Mesenchymal stem cell (in vitro differentiated cells and primary cell): Measurements from ENCODE around the gene KIF26B.

ENCODE experiments used
- DNase-seq: peaks from one replicate; pipeline ENCODE4 v3.0.0-alpha.2; 2013
- H2AFZ ChIP-seq: one replicate; pipeline ENCODE4 v1.6.1; 2013; ENCODE audit warnings: low read depth, mild to moderate bottlenecking, control low read depth, inconsistent platforms, low read length, moderate library complexity
- H2AK5ac ChIP-seq: 2 replicates; pipeline ENCODE4 v1.6.1; 2013; ENCODE audit warnings: low read length, moderate library complexity, mild to moderate bottlenecking, inconsistent platforms; ENCODE audit not compliant: severe bottlenecking
- H2BK120ac ChIP-seq: one replicate; pipeline ENCODE4 v1.6.1; 2013; ENCODE audit warnings: low read depth, mild to moderate bottlenecking, inconsistent platforms, low read length, moderate library complexity
- H2BK12ac ChIP-seq, 2 experiments: one replicate each; pipeline ENCODE4 v1.6.1; 2013; ENCODE audit warnings: inconsistent platforms in 2 of 2, low read length in 2 of 2, mild to moderate bottlenecking in 2 of 2, moderate library complexity in 2 of 2, control low read depth in 1 of 2
- H2BK15ac ChIP-seq: one replicate; pipeline ENCODE4 v1.6.1; 2013; ENCODE audit warnings: mild to moderate bottlenecking, low read depth, inconsistent platforms; ENCODE audit not compliant: poor library complexity, severe bottlenecking
- H2BK5ac ChIP-seq: 2 replicates; pipeline ENCODE4 v1.6.1; 2013; ENCODE audit warnings: low read depth, mild to moderate bottlenecking, low read length, control low read depth, inconsistent platforms; ENCODE audit not compliant: poor library complexity, severe bottlenecking
- H3K14ac ChIP-seq, 2 experiments: one replicate each; pipeline ENCODE4 v1.6.1; 2013; ENCODE audit warnings: inconsistent platforms in 2 of 2, low read length in 2 of 2, control low read depth in 1 of 2, mild to moderate bottlenecking in 1 of 2, moderate library complexity in 1 of 2
- H3K18ac ChIP-seq, 2 experiments: one replicate each; pipeline ENCODE4 v1.6.1; 2013; ENCODE audit warnings: inconsistent platforms in 2 of 2, low read length in 2 of 2, control low read depth in 1 of 2, low read depth in 1 of 2, mild to moderate bottlenecking in 1 of 2
- H3K23ac ChIP-seq, 2 experiments: one replicate each; pipeline ENCODE4 v1.6.1; 2013; ENCODE audit warnings: inconsistent platforms in 2 of 2, low read length in 2 of 2, mild to moderate bottlenecking in 2 of 2, moderate library complexity in 2 of 2, control low read depth in 1 of 2
- H3K27ac ChIP-seq: 2 replicates; pipeline ENCODE4 v1.5.1; 2013; ENCODE audit warnings: mild to moderate bottlenecking, moderate library complexity, low read length, control low read depth, inconsistent platforms; ENCODE audit not compliant: poor library complexity, severe bottlenecking
- H3K27me3 ChIP-seq, 2 experiments: 2 replicates each; pipeline versions ENCODE4 v1.6.1 to v1.7.0; 2013; ENCODE audit warnings: low read length in 2 of 2, mild to moderate bottlenecking in 2 of 2, moderate library complexity in 2 of 2, control low read depth in 1 of 2, inconsistent platforms in 1 of 2; ENCODE audit not compliant: control insufficient read depth in 1 of 2, insufficient read depth in 1 of 2
- H3K36me3 ChIP-seq, 2 experiments: 2 replicates each; pipeline versions ENCODE4 v1.6.1 to v1.7.0; 2013; ENCODE audit warnings: low read length in 2 of 2, control low read depth in 1 of 2, inconsistent platforms in 1 of 2, low read depth in 1 of 2, mild to moderate bottlenecking in 1 of 2; ENCODE audit not compliant: insufficient read depth in 2 of 2, control insufficient read depth in 1 of 2
- H3K4ac ChIP-seq, 2 experiments: one replicate each; pipeline ENCODE4 v1.6.1; 2013; ENCODE audit warnings: inconsistent platforms in 2 of 2, low read length in 2 of 2, mild to moderate bottlenecking in 2 of 2, moderate library complexity in 2 of 2, control low read depth in 1 of 2, low read depth in 1 of 2
- H3K4me1 ChIP-seq: 2 replicates; pipeline ENCODE4 v1.6.1; 2013; ENCODE audit warnings: low read depth, low read length, control low read depth; ENCODE audit not compliant: control insufficient read depth, insufficient read depth
- H3K4me2 ChIP-seq: 2 replicates; pipeline ENCODE4 v1.6.1; 2013; ENCODE audit warnings: low read length, mild to moderate bottlenecking, inconsistent platforms; ENCODE audit not compliant: poor library complexity, severe bottlenecking
- H3K4me3 ChIP-seq, 2 experiments: 2 replicates each; pipeline versions ENCODE4 v1.5.1 to v1.7.0; 2013; ENCODE audit warnings: low read length in 2 of 2, mild to moderate bottlenecking in 2 of 2, control low read depth in 1 of 2, low read depth in 1 of 2; ENCODE audit not compliant: insufficient read depth in 1 of 2
- H3K79me1 ChIP-seq: replicated peaks from 2 replicates; pipeline ENCODE4 v1.6.1; 2013; ENCODE audit warnings: mild to moderate bottlenecking, control low read depth, low read length, inconsistent platforms; ENCODE audit not compliant: poor library complexity, severe bottlenecking
- H3K9ac ChIP-seq: 2 replicates; pipeline ENCODE4 v1.7.0; 2013; ENCODE audit warnings: mild to moderate bottlenecking, low read length, moderate library complexity
- H3K9me3 ChIP-seq: 2 replicates; pipeline ENCODE4 v1.7.0; 2013; ENCODE audit warnings: mild to moderate bottlenecking, low read length; ENCODE audit not compliant: control insufficient read depth
- H4K8ac ChIP-seq: one replicate; pipeline ENCODE4 v1.6.1; 2013; ENCODE audit warnings: inconsistent platforms, mild to moderate bottlenecking, low read length, moderate library complexity
- H4K91ac ChIP-seq: one replicate; pipeline ENCODE4 v1.6.1; 2013; ENCODE audit warnings: mild to moderate bottlenecking, low read length, inconsistent platforms
- WGBS: methylation state at CpG from one replicate; pipeline ENCODE4 v1.1.7; 2013; ENCODE audit warnings: mixed read lengths; 5-methylcytosine and 5-hydroxymethylcytosine counted together

Gene KIF26B

DNA sequence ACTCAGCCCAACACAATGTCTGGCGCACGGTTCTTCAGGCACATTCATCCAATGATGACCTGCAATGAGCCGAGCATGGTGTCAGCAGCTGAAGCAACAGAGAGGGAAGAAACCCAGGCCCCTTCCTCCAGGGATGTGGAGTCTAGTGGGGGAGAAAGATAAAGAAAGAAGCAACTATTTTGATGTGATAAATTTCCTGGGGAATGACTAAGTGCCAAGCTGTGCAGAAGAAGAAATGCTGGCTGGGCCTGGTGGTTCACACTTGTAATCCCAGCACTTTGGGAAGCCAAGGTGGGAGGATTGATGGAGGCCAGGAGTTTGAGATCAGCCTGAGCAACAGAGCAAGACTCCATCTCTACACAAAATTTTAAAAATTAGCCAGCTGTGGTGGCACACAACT lies 561.8 kb downstream of the KIF26B start:
- Histone ChIP-seq H3K27me3 (peaks cover 0 to under 1% of the 10 kb centered on the region in 2 experiments), H3K79me1 (no peaks in the 10 kb centered on the region), H3K4me2 (no peak overlapping the region), H3K27ac (no peak overlapping the region), H3K4ac (no peak overlapping the region), H2AFZ (no peak overlapping the region), H2BK5ac (no peak overlapping the region), H3K4me1 (peaks cover 10% of the 10 kb centered on the region), H4K8ac (no peak overlapping the region), H3K18ac (no peak overlapping the region), H3K14ac (no peak overlapping the region), H3K36me3 (no peaks in the 10 kb centered on the region), H3K9ac (peak overlapping the region; percentile 21), H2BK15ac (no peak overlapping the region), H3K23ac (no peak overlapping the region), H4K91ac (no peak overlapping the region), H3K9me3 (no peaks in the 10 kb centered on the region), H2BK12ac (no peak overlapping the region), H2AK5ac (no peak overlapping the region), H3K4me3 (no peak overlapping the region), H2BK120ac (no peak overlapping the region)
- DNase-seq: no peak
- 92% methylated on average over 3 of the region's 3 CpGs for WGBS

GRCh38 chr1:245717611-245718010 lies 562.8 kb downstream of the KIF26B start:
- WGBS: 88% methylated on average over 2 of the region's 3 CpGs
- no peak for DNase-seq
- H4K91ac ChIP-seq: no peak overlapping the region

GRCh38 chr1:245718123-245718522 lies 563.3 kb downstream of the KIF26B start:
- Histone ChIP-seq H2AK5ac (no peak overlapping the region), H4K8ac (no peak overlapping the region), H3K4me3 (no peak overlapping the region), H3K23ac (no peak overlapping the region), H3K36me3 (no peaks in the 10 kb centered on the region), H2BK5ac (no peak overlapping the region), H3K4me1 (peaks cover 10% of the 10 kb centered on the region), H3K79me1 (no peaks in the 10 kb centered on the region), H4K91ac (no peak overlapping the region), H2BK120ac (no peak overlapping the region), H3K9ac (no peak overlapping the region), H3K18ac (no peak overlapping the region), H3K4ac (no peak overlapping the region), H3K14ac (no peak overlapping the region), H3K9me3 (no peaks in the 10 kb centered on the region), H2BK12ac (no peak overlapping the region), H3K27me3 (peaks cover 0 to 4% of the 10 kb centered on the region in 2 experiments), H3K4me2 (no peak overlapping the region), H3K27ac (no peak overlapping the region), H2AFZ (no peak overlapping the region), H2BK15ac (no peak overlapping the region)
- 92% methylated on average over 3 of the region's 3 CpGs for WGBS
- DNase-seq: no peak

More at GRCh38 chr1:245717611-245718010, 562.8 kb downstream of the KIF26B start:
- H3K4me3 ChIP-seq: no peak overlapping the region
- H3K9me3 ChIP-seq: no peaks in the 10 kb centered on the region
- peaks cover 10% of the 10 kb centered on the region for H3K4me1 ChIP-seq
- no peaks in the 10 kb centered on the region for H3K79me1 ChIP-seq
- H3K9ac ChIP-seq: no peak overlapping the region
- no peak overlapping the region for H4K8ac ChIP-seq
- no peak overlapping the region for H2BK12ac ChIP-seq
- H2AK5ac ChIP-seq: no peak overlapping the region
- H3K23ac ChIP-seq: no peak overlapping the region
- H2AFZ ChIP-seq: no peak overlapping the region
- H2BK15ac ChIP-seq: no peak overlapping the region
- H3K4ac ChIP-seq: no peak overlapping the region
- no peak overlapping the region for H2BK5ac ChIP-seq
- no peak overlapping the region for H3K4me2 ChIP-seq
- peaks cover 0 to 4% of the 10 kb centered on the region in 2 experiments for H3K27me3 ChIP-seq
- no peak overlapping the region for H3K27ac ChIP-seq
- no peak overlapping the region for H2BK120ac ChIP-seq
- H3K18ac ChIP-seq: no peak overlapping the region
- H3K14ac ChIP-seq: no peak overlapping the region
- no peaks in the 10 kb centered on the region for H3K36me3 ChIP-seq

DNA sequence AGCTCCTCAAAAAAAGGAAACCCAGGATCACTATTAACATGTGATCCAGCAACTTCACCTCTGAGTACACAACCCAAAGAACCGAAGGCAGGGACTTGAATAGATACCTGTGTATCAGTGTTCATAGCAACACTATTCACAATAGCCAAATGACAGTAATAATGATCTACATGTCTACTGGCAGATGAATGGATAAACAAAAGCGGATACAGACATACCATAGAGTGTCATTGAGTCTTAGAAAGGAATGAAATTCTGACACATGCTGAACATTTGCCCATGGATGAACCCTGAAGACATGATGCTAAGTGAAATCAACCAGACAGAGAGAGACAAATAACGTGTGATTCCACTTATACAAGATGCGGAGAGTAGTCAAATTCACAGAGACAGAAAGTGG lies 564.2 kb downstream of the KIF26B start:
- H4K8ac ChIP-seq: no peak overlapping the region
- H3K36me3 ChIP-seq: no peaks in the 10 kb centered on the region
- H3K27ac ChIP-seq: no peak overlapping the region
- no peak overlapping the region for H2AK5ac ChIP-seq
- no peak overlapping the region for H2AFZ ChIP-seq
- DNase-seq: no peak
- H2BK15ac ChIP-seq: no peak overlapping the region
- H3K4me1 ChIP-seq: peaks cover 10% of the 10 kb centered on the region
- no peak overlapping the region for H3K23ac ChIP-seq
- WGBS: 86% methylated on average over 4 of the region's 4 CpGs
- H3K4me2 ChIP-seq: no peak overlapping the region
- H3K4me3 ChIP-seq: no peak overlapping the region
- H2BK120ac ChIP-seq: no peak overlapping the region
- H2BK12ac ChIP-seq: no peak overlapping the region
- no peak overlapping the region for H2BK5ac ChIP-seq
- no peaks in the 10 kb centered on the region for H3K9me3 ChIP-seq
- H3K9ac ChIP-seq: no peak overlapping the region
- H3K79me1 ChIP-seq: no peaks in the 10 kb centered on the region
- no peak overlapping the region for H3K14ac ChIP-seq
- H3K4ac ChIP-seq: no peak overlapping the region
- no peak overlapping the region for H3K18ac ChIP-seq
- peaks cover 0 to 4% of the 10 kb centered on the region in 2 experiments for H3K27me3 ChIP-seq
- H4K91ac ChIP-seq: no peak overlapping the region
